ENCODE data around the gene SLC6A20. TPM values are rescaled to one million over a fixed set of nuclear protein-coding genes. Genes with fewer than 3 reads are reported as not detected.
A peak's percentile ranks its signal among the peaks of the same experiment; 100 is the strongest.

The SLC6A20 gene
- total RNA-seq, 1 experiment from 2014 or later, result 0.09 TPM

DNA sequence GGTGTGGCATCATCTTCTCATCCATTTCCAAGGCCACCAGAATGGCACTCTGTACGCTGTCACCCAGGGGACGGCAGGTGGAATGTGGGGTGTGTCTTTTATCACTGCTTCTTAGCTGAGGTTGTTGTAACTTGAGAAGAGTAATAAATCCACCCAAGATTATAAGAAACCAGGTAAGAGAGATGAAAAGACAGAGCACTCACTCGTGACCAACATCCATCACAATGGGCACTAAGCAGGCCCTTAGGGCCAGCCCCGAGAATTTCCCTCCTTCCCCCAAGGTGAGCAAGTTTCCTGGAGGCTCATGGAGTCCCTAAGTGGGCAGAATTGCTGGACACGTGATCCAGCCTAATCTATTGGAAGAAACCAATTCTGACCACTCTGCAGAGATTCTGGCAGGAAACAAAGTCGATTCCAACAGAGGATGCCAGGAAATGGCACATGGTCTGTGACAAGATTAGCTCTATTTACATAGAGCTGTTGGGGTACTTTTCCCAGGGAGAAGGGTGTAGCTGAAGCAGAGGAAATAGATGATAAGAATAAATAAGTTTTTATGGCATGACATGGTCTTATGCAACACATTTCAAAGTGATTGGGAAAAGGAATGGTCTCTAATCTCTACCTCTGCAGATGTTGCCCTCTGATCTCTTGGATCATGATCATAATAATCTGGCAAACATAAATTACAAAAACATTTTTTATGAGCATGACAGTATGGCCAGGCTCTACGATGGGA is 22.5 kb downstream of the SLC6A20 start:
- Histone ChIP-seq H3K14ac (ENCODE audit: insufficient read depth, low read length) (no peak overlapping the region), H3T11ph (ENCODE audit: low read length) (no peak overlapping the region), H3K27ac (ENCODE audit: insufficient read length, low read depth, low read length) (no peak overlapping the region), H3K79me1 (ENCODE audit: insufficient read depth, low read depth, low read length, poor library complexity, severe bottlenecking) (no peaks in the 10 kb centered on the region), H3K23ac (ENCODE audit: insufficient read length, low read depth, low read length) (no peak overlapping the region), H3K9ac (ENCODE audit: extremely low read depth, insufficient read length, low read length) (no peak overlapping the region), H4K8ac (replicated peaks; ENCODE audit: insufficient read length, low read depth, low read length) (no peak overlapping the region), H3K18ac (ENCODE audit: insufficient read length, low read depth, low read length) (no peak overlapping the region), H3K27me3 (ENCODE audit: insufficient read depth, low read length) (no peaks in the 10 kb centered on the region), H3K9me3 (ENCODE audit: control insufficient read depth, low read depth, low read length) (no peaks in the 10 kb centered on the region), H3K56ac (ENCODE audit: insufficient read length, low read depth, low read length) (no peak overlapping the region), H4K5ac (ENCODE audit: insufficient read length, low read depth, low read length) (no peak overlapping the region), H2AFZ (ENCODE audit: low read length) (no peak overlapping the region), H3K4ac (ENCODE audit: low read depth, low read length) (no peak overlapping the region), H3K4me2 (ENCODE audit: insufficient read depth, insufficient read length, low read length) (no peak overlapping the region), H2BK20ac (ENCODE audit: low read depth, low read length, poor library complexity, severe bottlenecking) (no peak overlapping the region), H4K91ac (ENCODE audit: insufficient read length, low read depth, low read length) (no peak overlapping the region), H2AK5ac (ENCODE audit: insufficient read length, low read length) (no peak overlapping the region), H3K4me1 (ENCODE audit: insufficient read depth, low read length) (no peaks in the 10 kb centered on the region), H3K23me2 (ENCODE audit: insufficient read length, low read depth, low read length, poor library complexity, severe bottlenecking) (no peaks in the 10 kb centered on the region), H2BK120ac (ENCODE audit: low read depth, low read length, poor library complexity, severe bottlenecking) (no peak overlapping the region), H2BK5ac (ENCODE audit: insufficient read length, low read length) (no peak overlapping the region), H2BK12ac (ENCODE audit: insufficient read length, low read depth, low read length) (no peak overlapping the region), H2BK15ac (ENCODE audit: low read depth, low read length) (no peak overlapping the region), H3K79me2 (ENCODE audit: insufficient read depth, low read length) (no peaks in the 10 kb centered on the region), H4K20me1 (ENCODE audit: control insufficient read depth, insufficient read depth, insufficient read length) (no peaks in the 10 kb centered on the region)
- Mint-ChIP-seq H3K27me3 (ENCODE audit: low read depth) (peaks cover 5% of the 10 kb centered on the region), H3K36me3 (ENCODE audit: insufficient read depth in 1 of 3, low read depth in 3 of 3) (no peaks in the 10 kb centered on the region; a peak in 1 of 7 replicates), H3K4me1 (peaks cover 16 to 17% of the 10 kb centered on the region in 2 experiments), H3K9me3 (no peaks in the 10 kb centered on the region; a peak in 1 of 5 replicates), H3K27ac (peak overlapping the region in 1 of 3 experiments; percentile 44; a peak in 1 of 7 replicates), H3K4me3 (no peak overlapping the region)
- WGBS (ENCODE audit: extremely low coverage, insufficient read length, low lambda C conversion rate), result no CpG with 5 or more reads among the region's 7 CpGs
- TF ChIP-seq, protein P1, sequence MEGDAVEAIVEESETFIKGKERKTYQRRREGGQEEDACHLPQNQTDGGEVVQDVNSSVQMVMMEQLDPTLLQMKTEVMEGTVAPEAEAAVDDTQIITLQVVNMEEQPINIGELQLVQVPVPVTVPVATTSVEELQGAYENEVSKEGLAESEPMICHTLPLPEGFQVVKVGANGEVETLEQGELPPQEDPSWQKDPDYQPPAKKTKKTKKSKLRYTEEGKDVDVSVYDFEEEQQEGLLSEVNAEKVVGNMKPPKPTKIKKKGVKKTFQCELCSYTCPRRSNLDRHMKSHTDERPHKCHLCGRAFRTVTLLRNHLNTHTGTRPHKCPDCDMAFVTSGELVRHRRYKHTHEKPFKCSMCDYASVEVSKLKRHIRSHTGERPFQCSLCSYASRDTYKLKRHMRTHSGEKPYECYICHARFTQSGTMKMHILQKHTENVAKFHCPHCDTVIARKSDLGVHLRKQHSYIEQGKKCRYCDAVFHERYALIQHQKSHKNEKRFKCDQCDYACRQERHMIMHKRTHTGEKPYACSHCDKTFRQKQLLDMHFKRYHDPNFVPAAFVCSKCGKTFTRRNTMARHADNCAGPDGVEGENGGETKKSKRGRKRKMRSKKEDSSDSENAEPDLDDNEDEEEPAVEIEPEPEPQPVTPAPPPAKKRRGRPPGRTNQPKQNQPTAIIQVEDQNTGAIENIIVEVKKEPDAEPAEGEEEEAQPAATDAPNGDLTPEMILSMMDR (conservative IDR thresholded peaks at IDR 0.05), result no peak
- peak; percentile 4 for DNase-seq
